DND-41 (cell line): ENCODE results near the gene ASMT.

Experiments
- CTCF ChIP-seq: IDR thresholded peaks from 2 replicates; pipeline ENCODE4 v1.5.1; 2012; ENCODE audit warnings: borderline replicate concordance, low read length, moderate library complexity, mild to moderate bottlenecking; ENCODE audit not compliant: poor library complexity, severe bottlenecking; ENCODE audit errors: extremely low read depth
- EZH2 ChIP-seq: IDR thresholded peaks from 3 replicates; pipeline ENCODE4 v1.6.1; 2012; ENCODE audit warnings: borderline replicate concordance, low read depth, mild to moderate bottlenecking, moderate library complexity, low read length, inconsistent platforms; ENCODE audit not compliant: severe bottlenecking

- TF ChIP-seq CTCF = peak; percentile 31
- TF ChIP-seq EZH2 = no peak
These were observed 23.6 kb upstream of the ASMT start, which contains the start of gene AKAP17A for GRCh38 chrX:1591102-1591862.
